MG63 (cell line): ENCODE data around the gene KCNJ3. TPM values are rescaled to one million over a fixed set of nuclear protein-coding genes. Genes with fewer than 3 reads are reported as not detected.
"Not testable (repeated sequence)": the region's sequence is repeated elsewhere in the genome, so short reads cannot be mapped to it uniquely, and the experiment has no call there.

Experiments used
- DNase-seq: peaks from one replicate; pipeline ENCODE4 v3.0.0-alpha.2; 2020
- H3K27me3 ChIP-seq: fragments of 250-450 bp; sonication (Bioruptor Pico); 2 replicates; pipeline ENCODE4 v1.5.1; 2020; ENCODE audit warnings: mild to moderate bottlenecking, moderate library complexity
- H3K36me3 ChIP-seq: fragments of 250-450 bp; sonication (Bioruptor Pico); 2 replicates; pipeline ENCODE4 v1.5.1; 2020; ENCODE audit warnings: mild to moderate bottlenecking, moderate library complexity
- H3K4me3 ChIP-seq: fragments of 250-450 bp; sonication (Bioruptor Pico); 2 replicates; pipeline ENCODE4 v1.5.1; 2020; ENCODE audit warnings: mild to moderate bottlenecking, moderate library complexity
- H3K9me3 ChIP-seq: fragments of 250-450 bp; sonication (Bioruptor Pico); 2 replicates; pipeline ENCODE4 v1.5.1; 2020; ENCODE audit warnings: mild to moderate bottlenecking, moderate library complexity
- total RNA-seq: library from RNA; depleted of rRNA; stranded (reverse); fragments of >200 nt; shearing (Covaris generic); gene quantifications from 2 replicates; pipeline ENCODE4 v1.2.3, GENCODE V29; 2014; ENCODE audit warnings: low replicate concordance

The KCNJ3 gene
- total RNA-seq, 1 experiment from 2014 or later = not detected

DNA sequence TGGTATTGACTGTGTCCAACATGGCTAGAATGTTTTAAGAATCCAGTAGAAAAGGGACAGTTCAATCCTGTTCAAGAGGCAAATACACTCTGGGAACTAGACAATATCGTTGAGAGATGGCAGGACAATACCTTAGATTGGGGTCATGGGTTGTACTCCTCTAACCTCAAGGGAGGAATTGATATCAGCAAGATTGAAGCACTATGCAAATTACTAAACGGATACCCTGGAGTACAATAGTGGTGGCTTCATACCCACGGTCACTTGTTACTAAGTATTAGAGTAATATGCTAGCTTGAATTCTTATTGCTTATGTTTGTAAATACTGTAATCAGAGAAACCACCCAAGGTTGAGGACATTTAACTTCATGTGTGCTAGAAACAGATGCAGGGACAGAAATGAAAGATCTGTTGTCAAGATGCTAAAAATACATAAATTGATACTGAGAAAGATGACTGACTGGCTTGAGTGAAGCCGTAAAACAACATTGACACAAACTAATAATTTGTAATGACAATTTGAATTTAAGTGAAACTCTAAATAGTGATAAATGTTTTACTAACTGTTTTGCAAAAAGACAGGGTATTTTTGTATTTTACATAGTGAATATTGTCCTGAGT, 73.3 kb downstream of the KCNJ3 start:
- no peak for DNase-seq
- Histone ChIP-seq H3K36me3 (no peaks in the 10 kb centered on the region), H3K4me3 (no peak overlapping the region), H3K9me3 (no peaks in the 10 kb centered on the region), H3K27me3 (no peaks in the 10 kb centered on the region; the same call in 1 of the 2 replicates)

DNA sequence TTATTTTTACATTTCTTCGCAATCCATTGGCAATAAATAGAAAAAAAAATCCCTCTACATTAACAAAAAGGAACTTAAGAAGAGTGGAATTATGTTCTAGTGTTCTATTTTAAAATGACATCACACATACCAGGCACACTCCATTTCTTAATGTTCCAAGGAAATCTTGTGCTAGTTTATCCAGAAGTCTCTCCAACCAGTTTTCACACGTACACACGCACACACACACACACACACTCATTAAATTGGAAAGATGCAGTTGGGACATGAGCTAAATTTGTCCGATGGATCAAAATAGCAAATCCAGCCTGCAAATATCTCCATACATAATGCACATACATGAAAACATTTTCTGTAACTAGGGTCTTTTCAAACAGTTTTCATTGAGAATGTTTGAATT, 78.3 kb downstream of the KCNJ3 start:
- Histone ChIP-seq H3K36me3 (no peaks in the 10 kb centered on the region), H3K9me3 (no peaks in the 10 kb centered on the region), H3K4me3 (no peak overlapping the region), H3K27me3 (no peaks in the 10 kb centered on the region; the same call in 1 of the 2 replicates)
- no peak for DNase-seq

DNA sequence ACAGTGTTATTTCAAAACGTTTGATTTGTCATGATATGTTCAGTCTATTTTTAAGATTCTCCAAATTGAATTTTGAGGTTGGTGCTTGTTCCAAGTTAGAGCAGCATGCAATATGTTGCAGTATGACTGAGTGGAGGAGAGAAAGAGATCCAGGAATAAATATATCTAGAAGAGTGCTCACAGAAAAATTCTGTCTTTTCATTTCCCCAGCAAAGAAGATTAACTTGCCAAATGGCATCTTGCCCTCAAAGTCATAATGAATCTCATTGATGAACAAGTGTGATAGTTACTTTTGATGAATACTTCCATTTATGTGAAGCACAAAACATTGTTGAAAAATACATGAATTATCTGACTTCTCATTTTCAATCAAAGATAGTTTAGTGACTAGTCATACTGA, 95.9 kb downstream of the KCNJ3 start:
- Histone ChIP-seq H3K9me3 (no peaks in the 10 kb centered on the region), H3K27me3 (no peaks in the 10 kb centered on the region), H3K36me3 (no peaks in the 10 kb centered on the region), H3K4me3 (no peak overlapping the region)
- no peak for DNase-seq

DNA sequence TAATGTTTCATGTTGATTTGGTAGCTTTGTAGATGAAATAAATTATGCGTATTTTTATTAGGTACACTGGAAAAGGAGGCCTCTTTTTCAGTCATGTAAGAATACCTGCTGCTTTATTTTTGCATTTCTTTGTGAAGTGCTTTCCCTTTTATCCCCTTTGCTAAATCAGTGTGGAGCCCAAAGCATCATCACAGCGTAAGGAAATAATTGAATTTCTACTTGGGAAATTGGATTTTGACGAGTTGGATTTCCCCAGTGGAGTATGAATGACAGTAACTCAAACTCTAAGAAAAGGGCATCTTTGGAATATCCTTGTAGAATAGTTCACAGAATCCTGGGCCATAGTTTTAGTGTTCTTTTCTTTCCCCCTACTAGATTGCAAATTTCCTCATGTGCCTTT, 97.2 kb downstream of the KCNJ3 start:
- H3K4me3 ChIP-seq = no peak overlapping the region
- no peak for DNase-seq

DNA sequence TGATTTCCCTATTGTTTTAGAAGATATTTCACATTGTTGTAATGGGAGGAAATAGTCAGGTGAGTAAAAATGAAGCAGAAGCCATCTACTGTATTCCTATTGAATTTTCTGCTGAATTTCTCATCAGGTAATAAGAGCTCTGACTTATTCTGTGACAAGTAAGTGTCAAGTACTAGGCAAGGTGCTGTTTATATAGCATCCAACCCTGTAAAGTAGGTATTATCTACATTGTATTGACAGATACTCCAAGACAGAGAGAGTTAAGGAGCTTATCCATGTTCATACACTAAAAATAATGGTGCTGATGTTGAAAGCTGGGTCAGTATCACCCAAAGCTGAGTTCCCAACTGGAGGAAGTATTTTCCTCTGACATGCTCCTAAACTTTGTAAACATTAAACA, 106.0 kb downstream of the KCNJ3 start:
- no peaks in the 10 kb centered on the region for H3K27me3 ChIP-seq
- H3K4me3 ChIP-seq = no peak overlapping the region
- no peaks in the 10 kb centered on the region for H3K9me3 ChIP-seq
- DNase-seq = no peak
- H3K36me3 ChIP-seq = no peaks in the 10 kb centered on the region

More for the DNA sequence above, 97.2 kb downstream of the KCNJ3 start:
- Histone ChIP-seq H3K36me3 (no peaks in the 10 kb centered on the region), H3K27me3 (no peaks in the 10 kb centered on the region), H3K9me3 (no peaks in the 10 kb centered on the region)

DNA sequence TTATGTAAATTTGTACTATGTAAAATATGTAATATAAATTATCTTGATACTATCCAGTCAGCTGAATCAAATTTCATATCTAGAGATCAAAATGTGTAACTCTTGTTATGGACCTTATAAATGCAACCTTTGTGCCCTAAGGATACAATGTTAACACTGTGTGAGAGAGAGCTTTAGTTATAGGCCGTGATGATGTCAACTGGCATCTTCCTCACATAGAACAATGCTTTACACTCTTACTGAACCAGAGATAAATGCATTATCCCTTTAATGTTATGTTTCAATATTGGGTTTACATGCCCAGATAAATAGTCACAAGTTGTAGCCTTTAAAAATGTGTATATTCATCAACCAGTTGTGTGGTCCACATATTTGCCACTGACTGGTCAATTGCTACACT, 115.1 kb downstream of the KCNJ3 start:
- DNase-seq = no peak
- H3K4me3 ChIP-seq = no peak overlapping the region

DNA sequence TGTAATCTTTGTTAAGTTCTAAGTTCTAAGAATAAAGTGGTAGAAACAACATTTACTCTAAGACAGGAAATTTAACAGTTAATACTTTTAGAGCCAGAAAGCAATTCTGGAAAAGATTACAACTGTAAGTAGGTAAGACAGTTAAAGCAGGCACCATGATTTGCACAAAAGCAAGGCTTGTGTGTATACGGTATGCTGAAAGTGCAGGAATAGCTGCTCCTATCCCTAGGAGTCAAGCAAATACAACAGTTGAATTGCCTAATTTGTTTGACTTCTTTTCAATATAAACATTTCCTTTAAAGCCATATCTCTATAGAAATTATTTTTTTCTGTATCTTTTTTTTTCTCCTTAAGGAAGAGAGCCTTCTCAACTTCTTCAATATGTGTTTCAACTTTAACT, 116.4 kb downstream of the KCNJ3 start:
- H3K36me3 ChIP-seq = no peaks in the 10 kb centered on the region
- H3K27me3 ChIP-seq = no peaks in the 10 kb centered on the region
- DNase-seq = no peak
- H3K4me3 ChIP-seq = no peak overlapping the region
- H3K9me3 ChIP-seq = no peaks in the 10 kb centered on the region

More for the DNA sequence above, 115.1 kb downstream of the KCNJ3 start:
- Histone ChIP-seq H3K9me3 (no peaks in the 10 kb centered on the region), H3K36me3 (no peaks in the 10 kb centered on the region), H3K27me3 (no peaks in the 10 kb centered on the region)

DNA sequence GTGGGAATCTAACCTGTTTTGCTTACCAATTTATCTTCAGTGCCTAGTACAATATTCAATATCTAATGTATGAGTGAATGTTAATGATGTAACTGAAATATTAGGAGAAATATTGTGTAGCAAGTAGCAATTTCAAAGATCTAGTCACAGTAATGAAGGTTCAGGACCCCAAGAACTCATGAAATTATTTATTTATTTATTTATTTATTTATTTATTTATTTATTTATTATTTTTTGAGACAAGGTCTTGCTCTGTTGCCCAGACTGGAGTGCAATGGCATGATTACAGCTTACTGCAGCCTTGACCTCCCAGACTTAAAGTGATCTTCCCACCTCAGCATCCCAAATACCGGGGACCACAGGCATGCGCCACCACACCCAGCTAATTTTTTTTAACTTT, 126.9 kb downstream of the KCNJ3 start:
- no peaks in the 10 kb centered on the region for H3K36me3 ChIP-seq
- DNase-seq = no peak
- no peaks in the 10 kb centered on the region for H3K9me3 ChIP-seq
- no peaks in the 10 kb centered on the region for H3K27me3 ChIP-seq
- no peak overlapping the region for H3K4me3 ChIP-seq

DNA sequence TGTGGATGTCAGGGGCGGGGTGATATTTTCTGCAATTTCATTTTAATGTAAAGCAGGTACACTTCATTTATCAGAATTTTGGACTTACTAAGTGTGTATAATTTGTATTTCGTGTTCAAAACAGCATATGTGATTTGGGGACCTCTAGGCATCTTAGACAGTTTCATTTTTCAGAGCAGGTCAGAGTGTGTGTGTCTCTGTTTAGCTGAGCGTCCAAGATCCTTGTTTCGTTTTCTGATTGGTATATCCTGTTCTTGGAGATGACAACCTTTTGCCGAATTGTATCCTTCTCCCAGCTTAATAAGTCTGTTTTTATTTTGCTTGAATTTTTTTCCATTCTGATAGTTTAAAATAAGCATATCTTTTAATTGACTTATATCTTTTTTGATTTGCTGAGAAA, 128.3 kb downstream of the KCNJ3 start:
- Histone ChIP-seq H3K36me3 (no peaks in the 10 kb centered on the region), H3K4me3 (no peak overlapping the region), H3K27me3 (no peaks in the 10 kb centered on the region), H3K9me3 (no peaks in the 10 kb centered on the region)
- DNase-seq = no peak

DNA sequence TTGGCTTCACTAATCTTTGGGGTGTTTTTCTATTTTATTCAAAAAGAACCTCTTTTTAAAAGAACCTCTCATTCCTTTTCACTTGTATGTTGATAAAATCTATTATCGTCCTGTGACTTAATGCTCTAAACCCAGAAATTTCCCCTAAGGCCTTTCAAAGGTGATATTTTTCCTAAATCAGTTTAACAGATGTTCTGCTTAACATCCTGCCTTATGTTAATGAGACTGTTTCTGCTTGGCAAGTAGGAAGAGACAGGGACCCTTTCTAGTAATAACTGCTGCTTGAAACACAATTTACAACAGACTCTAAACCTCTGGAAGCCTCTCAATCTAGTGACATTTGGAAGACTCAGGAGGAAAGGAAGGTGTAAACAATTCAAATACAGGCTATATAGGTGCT, 128.8 kb downstream of the KCNJ3 start:
- Histone ChIP-seq H3K27me3 (no peaks in the 10 kb centered on the region), H3K36me3 (no peaks in the 10 kb centered on the region), H3K4me3 (no peak overlapping the region), H3K9me3 (no peaks in the 10 kb centered on the region)
- DNase-seq = no peak

DNA sequence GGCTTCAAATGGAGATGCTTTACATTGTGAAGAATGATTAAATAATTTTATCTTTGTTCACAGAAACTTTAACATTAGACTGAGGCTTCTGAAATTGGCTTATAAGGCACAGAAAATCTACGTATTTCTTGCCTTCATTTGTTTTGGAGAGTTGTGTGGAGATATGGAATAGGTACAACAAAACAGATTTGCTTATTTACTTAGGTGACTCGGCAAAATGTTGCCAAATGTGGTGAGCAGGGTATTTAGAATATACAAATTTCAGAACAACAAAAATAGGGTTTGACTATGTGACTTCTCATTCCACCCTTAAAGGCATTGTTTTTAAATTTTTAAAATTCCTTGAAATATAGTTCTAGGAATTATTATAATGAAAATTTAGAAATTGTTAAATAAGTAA, 134.2 kb downstream of the KCNJ3 start:
- no peak for DNase-seq
- Histone ChIP-seq H3K4me3 (no peak overlapping the region), H3K36me3 (no peaks in the 10 kb centered on the region), H3K9me3 (no peaks in the 10 kb centered on the region), H3K27me3 (no peaks in the 10 kb centered on the region)

DNA sequence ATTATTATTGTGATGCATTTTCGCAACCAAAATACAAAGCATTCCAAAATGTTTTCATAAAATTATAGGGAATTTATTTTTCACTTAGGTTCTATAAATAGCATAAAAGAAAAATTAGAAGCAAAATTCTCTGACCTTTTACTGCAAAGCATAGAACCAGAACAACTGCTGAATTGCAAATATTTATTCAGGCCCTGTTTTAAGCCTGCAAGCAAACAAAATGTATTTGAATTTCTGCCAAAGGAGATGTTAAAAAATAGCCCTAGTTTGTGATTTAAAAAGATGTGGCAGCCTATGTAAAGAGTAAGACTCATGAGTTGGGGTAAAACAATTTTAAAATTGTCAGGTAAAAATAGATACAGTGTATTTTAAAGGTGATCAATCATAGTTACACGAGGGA, 138.1 kb downstream of the KCNJ3 start:
- Histone ChIP-seq H3K27me3 (no peaks in the 10 kb centered on the region), H3K9me3 (no peaks in the 10 kb centered on the region), H3K4me3 (no peak overlapping the region), H3K36me3 (no peaks in the 10 kb centered on the region)
- no peak for DNase-seq

DNA sequence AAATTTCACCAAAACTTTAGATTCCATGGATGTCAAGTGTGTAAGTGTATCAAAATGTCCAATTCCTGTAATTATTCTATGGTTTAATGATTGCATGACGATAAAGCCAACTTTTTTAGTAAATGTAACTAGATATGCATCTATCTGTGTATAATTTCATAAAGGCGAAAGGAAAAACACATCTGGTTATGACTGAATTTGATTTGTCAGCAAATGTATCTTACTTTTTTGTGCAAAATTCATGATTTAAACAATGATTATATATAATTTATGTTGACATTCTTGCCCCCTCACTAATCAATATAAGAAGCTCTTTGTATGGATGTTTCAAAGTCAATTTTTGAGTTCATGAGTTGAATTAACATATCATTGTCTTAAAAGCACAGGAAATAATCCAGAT, 138.5 kb downstream of the KCNJ3 start:
- Histone ChIP-seq H3K36me3 (no peaks in the 10 kb centered on the region), H3K9me3 (no peaks in the 10 kb centered on the region), H3K4me3 (no peak overlapping the region), H3K27me3 (no peaks in the 10 kb centered on the region)
- no peak for DNase-seq

DNA sequence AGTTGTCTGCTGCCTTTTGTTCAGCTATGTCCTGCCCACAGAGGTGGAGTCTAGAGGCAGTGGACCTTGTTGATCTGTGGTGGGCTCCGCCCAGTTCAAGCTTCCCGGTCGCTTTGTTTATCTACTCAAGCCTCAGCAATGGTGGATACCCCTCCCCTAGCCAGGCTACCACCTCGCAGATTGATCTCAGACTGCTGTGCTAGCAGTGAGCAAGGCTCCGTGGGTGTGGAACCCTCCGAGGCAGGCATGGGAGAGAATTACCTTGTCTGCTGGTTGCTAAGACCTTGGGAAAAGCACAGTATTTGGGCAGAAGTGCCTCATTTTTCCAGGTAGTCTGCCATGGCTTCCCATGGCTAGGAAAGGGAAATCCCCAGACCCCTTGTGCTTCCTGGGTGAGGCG, 146.0 kb downstream of the KCNJ3 start:
- Histone ChIP-seq H3K36me3 (no peaks in the 10 kb centered on the region), H3K27me3 (no peaks in the 10 kb centered on the region), H3K9me3 (no peaks in the 10 kb centered on the region), H3K4me3 (no peak overlapping the region)
- DNase-seq = no peak

DNA sequence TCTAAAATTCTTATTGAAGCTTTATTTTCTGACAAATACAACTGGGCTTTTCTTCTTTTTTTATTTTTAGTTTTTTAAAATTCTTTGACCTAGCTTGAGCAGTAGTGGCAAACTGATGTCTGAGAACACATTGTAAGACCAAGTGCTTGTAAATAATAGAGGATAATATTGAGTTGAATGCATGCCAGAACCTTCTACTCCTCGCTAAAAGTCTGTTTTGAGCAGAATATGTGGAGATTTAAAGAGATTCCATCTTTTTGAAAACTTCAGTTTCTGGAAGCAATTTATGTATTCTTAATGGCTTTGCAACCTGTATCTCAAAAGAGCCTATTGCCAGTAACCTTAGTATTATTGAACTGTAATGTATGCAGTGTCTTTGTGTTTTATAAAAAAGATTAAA, 148.3 kb downstream of the KCNJ3 start:
- no peak overlapping the region for H3K4me3 ChIP-seq
- H3K36me3 ChIP-seq = no peaks in the 10 kb centered on the region
- no peaks in the 10 kb centered on the region for H3K9me3 ChIP-seq
- no peak for DNase-seq
- H3K27me3 ChIP-seq = no peaks in the 10 kb centered on the region

DNA sequence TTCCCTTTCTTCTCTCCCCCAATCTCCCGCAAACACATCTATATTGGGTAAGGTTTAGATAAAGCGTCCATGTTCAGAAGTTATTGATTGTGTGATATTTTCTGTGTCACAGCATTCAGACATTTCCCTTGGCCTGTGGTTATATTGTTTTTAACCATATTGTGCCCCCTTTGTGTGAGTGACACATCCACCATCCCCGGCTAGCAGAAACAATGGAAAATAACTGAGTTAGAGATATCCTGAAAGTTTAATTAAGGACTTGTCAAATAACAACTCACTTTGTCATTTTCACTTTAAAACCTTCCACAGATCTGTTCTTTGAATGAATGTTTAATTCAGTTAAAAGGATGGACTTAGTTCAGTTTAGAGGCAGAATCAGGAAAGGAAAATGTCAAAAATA, 151.0 kb downstream of the KCNJ3 start:
- no peak for DNase-seq
- no peak overlapping the region for H3K4me3 ChIP-seq
- no peaks in the 10 kb centered on the region for H3K9me3 ChIP-seq
- no peaks in the 10 kb centered on the region for H3K36me3 ChIP-seq
- no peaks in the 10 kb centered on the region for H3K27me3 ChIP-seq

DNA sequence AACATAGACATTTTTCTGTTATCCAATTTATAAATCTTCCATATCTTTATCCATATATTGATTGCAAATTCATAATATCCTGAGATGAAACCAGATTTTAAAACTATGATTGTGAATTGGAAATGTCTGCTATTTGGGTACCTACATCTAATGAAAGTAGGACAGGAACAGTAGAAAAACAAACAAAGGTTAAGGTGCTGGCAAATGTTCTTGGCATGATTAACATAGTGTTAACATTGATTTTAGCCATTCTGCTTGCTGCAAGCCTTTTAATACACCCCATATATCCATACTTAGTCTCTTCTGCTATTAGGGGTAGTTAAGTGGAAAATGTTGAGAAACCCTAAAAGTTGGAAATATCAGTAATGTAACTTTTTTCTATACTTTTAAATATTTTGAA, 152.0 kb downstream of the KCNJ3 start:
- Histone ChIP-seq H3K27me3 (no peaks in the 10 kb centered on the region), H3K36me3 (no peaks in the 10 kb centered on the region), H3K4me3 (no peak overlapping the region), H3K9me3 (no peaks in the 10 kb centered on the region)
- no peak for DNase-seq

DNA sequence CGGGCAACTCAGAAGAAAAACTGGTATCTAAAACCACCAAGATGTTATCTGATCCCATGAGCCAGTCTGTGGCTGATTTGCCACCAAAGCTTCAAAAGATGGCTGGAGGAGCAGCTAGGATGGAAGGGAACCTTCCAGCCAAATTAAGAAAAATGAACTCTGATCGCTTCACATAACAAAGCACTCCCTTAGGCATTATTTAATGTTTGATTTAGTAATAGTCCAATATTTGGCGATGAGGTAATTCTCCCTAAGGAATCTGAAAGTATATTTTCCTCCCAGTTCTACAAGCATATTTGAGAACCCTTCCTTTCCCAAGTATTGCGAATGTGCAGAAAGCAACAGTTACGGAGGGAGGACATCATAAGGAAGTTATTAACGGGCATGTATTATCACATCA, 156.6 kb downstream of the KCNJ3 start:
- H3K27me3 ChIP-seq = no peaks in the 10 kb centered on the region
- no peaks in the 10 kb centered on the region for H3K9me3 ChIP-seq
- H3K36me3 ChIP-seq = no peaks in the 10 kb centered on the region
- H3K4me3 ChIP-seq = no peak overlapping the region
- DNase-seq = no peak

DNA sequence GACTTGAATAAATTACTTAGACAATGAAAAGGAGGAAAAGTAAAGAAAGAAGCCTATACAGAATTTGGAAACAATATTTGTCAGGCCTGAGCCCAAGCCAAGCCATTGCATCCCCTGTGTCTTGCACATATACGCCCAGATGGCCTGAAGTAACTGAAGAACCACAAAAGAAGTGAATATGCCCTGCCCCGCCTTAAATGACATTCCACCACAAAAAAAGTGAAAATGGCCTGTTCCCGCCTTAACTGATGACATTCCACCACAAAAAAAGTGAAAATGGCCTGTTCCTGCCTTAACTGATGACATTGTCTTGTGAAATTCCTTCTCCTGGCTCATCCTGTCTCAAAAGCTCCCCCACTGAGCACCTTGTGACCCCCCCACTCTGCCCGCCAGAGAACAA, 168.7 kb downstream of the KCNJ3 start:
- H3K9me3 ChIP-seq, H3K36me3 ChIP-seq, H3K27me3 ChIP-seq: not testable (repeated sequence)

More for the DNA sequence above, 168.7 kb downstream of the KCNJ3 start:
- DNase-seq, H3K4me3 ChIP-seq: not testable (repeated sequence)
